Measurements from ENCODE around the gene MYRF. TPM values are rescaled to one million over a fixed set of nuclear protein-coding genes. Genes with fewer than 3 reads are reported as not detected.

Gene MYRF
- total RNA-seq, 1 experiment from 2014 or later, result 15.3 TPM

DNA sequence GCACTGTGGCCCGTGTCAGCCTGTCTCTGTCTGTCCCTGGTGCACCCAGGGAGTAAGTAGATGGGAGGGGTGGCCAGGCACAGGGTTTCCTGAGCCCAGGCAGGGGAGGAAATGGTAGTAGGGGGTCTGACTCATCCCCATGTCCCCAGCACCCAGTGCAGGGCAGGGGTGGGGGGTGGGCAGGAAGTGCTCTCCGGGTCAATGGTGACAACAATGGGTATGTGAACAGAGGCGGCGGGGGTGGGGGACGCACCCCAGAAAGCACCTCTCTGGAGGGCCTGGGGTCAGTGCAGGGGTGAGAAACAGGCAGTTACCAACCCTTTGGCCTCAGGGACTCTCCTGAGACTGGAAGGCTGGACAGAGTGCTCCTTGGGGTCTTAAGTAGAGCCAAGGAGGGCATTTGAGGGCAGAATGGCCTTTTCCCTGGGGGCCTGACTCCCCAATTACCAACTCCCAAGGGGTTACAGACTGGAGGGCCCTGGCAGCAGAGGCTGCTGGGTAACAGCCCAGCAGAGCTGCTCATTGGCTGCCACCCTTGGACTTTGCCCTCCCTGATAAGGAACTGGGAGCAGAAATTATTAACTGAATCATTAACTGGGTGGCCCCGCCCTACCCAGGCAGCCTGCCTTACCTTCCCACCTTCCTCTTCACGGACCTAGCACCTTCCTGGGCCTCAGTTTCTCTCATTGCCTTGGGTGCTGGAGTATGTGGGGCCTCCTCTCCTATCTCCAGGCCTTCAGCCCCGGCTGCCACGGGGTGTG lies 4.2 kb downstream of the MYRF start:
- Histone ChIP-seq H3K4me3 (no peak overlapping the region; the same call in 1 of the 2 replicates), H2AFZ (peak overlapping the region; percentile 75), H3K27me3 (ENCODE audit: insufficient read depth, low read depth) (no peaks in the 10 kb centered on the region), H3K4me2 (peak overlapping the region; percentile 74), H3K36me3 (ENCODE audit: low read depth) (no peaks in the 10 kb centered on the region), H3K9me3 (ENCODE audit: insufficient read depth, low read depth) (no peaks in the 10 kb centered on the region), H3F3A (ENCODE audit: insufficient read depth, low read depth) (peaks cover 6% of the 10 kb centered on the region; the same call in 1 of the 2 replicates), H4K20me1 (ENCODE audit: insufficient read depth) (no peaks in the 10 kb centered on the region), H3K4me1 (replicated peaks; ENCODE audit: insufficient read depth) (peaks cover 22% of the 10 kb centered on the region), H3K9me2 (ENCODE audit: insufficient read depth) (no peaks in the 10 kb centered on the region), H3K79me2 (ENCODE audit: low read depth) (no peaks in the 10 kb centered on the region; the same call in 1 of the 2 replicates), H3K27ac (peak overlapping the region; percentile 68)
- TF ChIP-seq, protein P1, sequence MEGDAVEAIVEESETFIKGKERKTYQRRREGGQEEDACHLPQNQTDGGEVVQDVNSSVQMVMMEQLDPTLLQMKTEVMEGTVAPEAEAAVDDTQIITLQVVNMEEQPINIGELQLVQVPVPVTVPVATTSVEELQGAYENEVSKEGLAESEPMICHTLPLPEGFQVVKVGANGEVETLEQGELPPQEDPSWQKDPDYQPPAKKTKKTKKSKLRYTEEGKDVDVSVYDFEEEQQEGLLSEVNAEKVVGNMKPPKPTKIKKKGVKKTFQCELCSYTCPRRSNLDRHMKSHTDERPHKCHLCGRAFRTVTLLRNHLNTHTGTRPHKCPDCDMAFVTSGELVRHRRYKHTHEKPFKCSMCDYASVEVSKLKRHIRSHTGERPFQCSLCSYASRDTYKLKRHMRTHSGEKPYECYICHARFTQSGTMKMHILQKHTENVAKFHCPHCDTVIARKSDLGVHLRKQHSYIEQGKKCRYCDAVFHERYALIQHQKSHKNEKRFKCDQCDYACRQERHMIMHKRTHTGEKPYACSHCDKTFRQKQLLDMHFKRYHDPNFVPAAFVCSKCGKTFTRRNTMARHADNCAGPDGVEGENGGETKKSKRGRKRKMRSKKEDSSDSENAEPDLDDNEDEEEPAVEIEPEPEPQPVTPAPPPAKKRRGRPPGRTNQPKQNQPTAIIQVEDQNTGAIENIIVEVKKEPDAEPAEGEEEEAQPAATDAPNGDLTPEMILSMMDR (conservative IDR thresholded peaks at IDR 0.05), result no peak
- TF ChIP-seq EZH2 (IDR thresholded peaks at IDR 0.05; ENCODE audit: low read depth), result no peak
- CTCF ChIA-PET, result no interaction called here
- POLR2A ChIA-PET (ENCODE audit: unreplicated experiment), result no interaction called here
- DNase-seq, result peak; percentile 42 to 79
- intact Hi-C loops (cut with micrococcal nuclease; ENCODE audit: unreplicated experiment), result no loop called here
- no TSS peak for BruUV-seq (replicated peaks)

GRCh38 chr11:61757213-61757862 lies 4.9 kb downstream of the MYRF start:
- H3K4me2 ChIP-seq, result peak overlapping the region; percentile 74
- POLR2A ChIA-PET (ENCODE audit: unreplicated experiment), result no interaction called here

GRCh38 chr11:61760946-61761345 lies 8.5 kb downstream of the MYRF start:
- BruUV-seq (replicated peaks), result no TSS peak
- Histone ChIP-seq H3K9me3 (ENCODE audit: insufficient read depth, low read depth) (no peaks in the 10 kb centered on the region), H3K79me2 (ENCODE audit: low read depth) (no peaks in the 10 kb centered on the region; the same call in 1 of the 2 replicates), H3K9me2 (ENCODE audit: insufficient read depth) (no peaks in the 10 kb centered on the region), H3F3A (ENCODE audit: insufficient read depth, low read depth) (peaks cover 6% of the 10 kb centered on the region; the same call in 1 of the 2 replicates), H2AFZ (no peak overlapping the region), H3K4me3 (no peak overlapping the region), H3K27me3 (ENCODE audit: insufficient read depth, low read depth) (no peaks in the 10 kb centered on the region), H4K20me1 (ENCODE audit: insufficient read depth) (no peaks in the 10 kb centered on the region), H3K27ac (no peak overlapping the region), H3K4me1 (replicated peaks; ENCODE audit: insufficient read depth) (peaks cover 13% of the 10 kb centered on the region), H3K36me3 (ENCODE audit: low read depth) (no peaks in the 10 kb centered on the region), H3K4me2 (no peak overlapping the region)
- intact Hi-C loops (cut with micrococcal nuclease; ENCODE audit: unreplicated experiment), result no loop called here
- no peak for DNase-seq
- TF ChIP-seq, protein P1 (conservative IDR thresholded peaks at IDR 0.05), result no peak
- TF ChIP-seq EZH2 (IDR thresholded peaks at IDR 0.05; ENCODE audit: low read depth), result no peak
- CTCF ChIA-PET, result no interaction called here
- POLR2A ChIA-PET (ENCODE audit: unreplicated experiment), result no interaction called here

More at GRCh38 chr11:61757213-61757862, 4.9 kb downstream of the MYRF start:
- Histone ChIP-seq H3K27ac (peak overlapping the region; percentile 68), H3K9me3 (ENCODE audit: insufficient read depth, low read depth) (no peaks in the 10 kb centered on the region), H3K27me3 (ENCODE audit: insufficient read depth, low read depth) (no peaks in the 10 kb centered on the region), H3K4me3 (no peak overlapping the region), H2AFZ (no peak overlapping the region), H3F3A (ENCODE audit: insufficient read depth, low read depth) (peaks cover 6% of the 10 kb centered on the region; the same call in 1 of the 2 replicates), H3K36me3 (ENCODE audit: low read depth) (no peaks in the 10 kb centered on the region), H3K79me2 (ENCODE audit: low read depth) (no peaks in the 10 kb centered on the region; the same call in 1 of the 2 replicates), H4K20me1 (ENCODE audit: insufficient read depth) (no peaks in the 10 kb centered on the region), H3K9me2 (ENCODE audit: insufficient read depth) (no peaks in the 10 kb centered on the region), H3K4me1 (replicated peaks; ENCODE audit: insufficient read depth) (peaks cover 22% of the 10 kb centered on the region)
- TF ChIP-seq EZH2 (IDR thresholded peaks at IDR 0.05; ENCODE audit: low read depth), result no peak
- TF ChIP-seq, protein P1 (conservative IDR thresholded peaks at IDR 0.05), result no peak
- CTCF ChIA-PET, result no interaction called here
- BruUV-seq (replicated peaks), result no TSS peak
- intact Hi-C loops (cut with micrococcal nuclease; ENCODE audit: unreplicated experiment), result no loop called here
- DNase-seq, result no peak

Data from PC-9 (cell line).